T-helper 2 cell treated with Interferon-gamma antibody and Interleukin-4, amounts not matched to agents 5 μg/mL and 100 μg/mL, for 36 hours (primary cell): ENCODE data around the gene GUCA2A.

Source experiments
- DNase-seq: peaks from one replicate; pipeline ENCODE4 v3.0.0; 2021; ENCODE audit warnings: low spot score
- H3K27ac Mint-ChIP-seq: one replicate; pipeline ENCODE4 v1.8.0; 2021; ENCODE audit warnings: mild to moderate bottlenecking, mixed read lengths
- H3K27me3 Mint-ChIP-seq: one replicate; pipeline ENCODE4 v1.8.0; 2021; ENCODE audit warnings: low read depth, mixed read lengths
- H3K36me3 Mint-ChIP-seq: one replicate; pipeline ENCODE4 v1.8.0; 2021; ENCODE audit warnings: low read depth, mixed read lengths
- H3K4me1 Mint-ChIP-seq: one replicate; pipeline ENCODE4 v1.8.0; 2021; ENCODE audit warnings: low read depth, mixed read lengths
- H3K4me3 Mint-ChIP-seq: one replicate; pipeline ENCODE4 v1.8.0; 2022; ENCODE audit warnings: mild to moderate bottlenecking, moderate library complexity, mixed read lengths
- H3K9me3 Mint-ChIP-seq: one replicate; pipeline ENCODE4 v1.8.0; 2021; ENCODE audit warnings: mixed read lengths

The GUCA2A gene

DNA sequence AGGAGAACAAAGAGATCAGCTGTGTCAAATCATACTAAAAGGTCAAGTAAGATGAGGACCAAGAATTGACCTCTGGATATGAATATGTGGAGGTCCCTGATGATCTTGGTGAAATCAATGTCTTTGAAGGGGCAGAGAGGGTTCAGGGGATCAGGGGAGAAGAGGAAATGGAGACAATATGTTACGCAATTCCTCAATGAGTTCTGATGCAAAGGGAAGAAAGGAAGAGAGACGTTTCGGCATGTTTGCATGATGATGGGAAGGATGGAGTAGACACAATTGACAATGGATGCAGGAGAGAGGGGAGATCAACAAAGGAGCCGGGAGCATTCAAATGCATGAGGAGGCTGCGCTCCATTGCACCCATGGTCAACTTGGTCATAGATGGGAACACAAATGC is 47.3 kb downstream of the GUCA2A start:
- no peak for DNase-seq
- H3K4me1 Mint-ChIP-seq, result no peaks in the 10 kb centered on the region
- H3K36me3 Mint-ChIP-seq, result no peaks in the 10 kb centered on the region
- H3K27ac Mint-ChIP-seq, result no peak overlapping the region
- no peaks in the 10 kb centered on the region for H3K9me3 Mint-ChIP-seq
- H3K4me3 Mint-ChIP-seq, result no peak overlapping the region
- peaks cover 9% of the 10 kb centered on the region for H3K27me3 Mint-ChIP-seq

DNA sequence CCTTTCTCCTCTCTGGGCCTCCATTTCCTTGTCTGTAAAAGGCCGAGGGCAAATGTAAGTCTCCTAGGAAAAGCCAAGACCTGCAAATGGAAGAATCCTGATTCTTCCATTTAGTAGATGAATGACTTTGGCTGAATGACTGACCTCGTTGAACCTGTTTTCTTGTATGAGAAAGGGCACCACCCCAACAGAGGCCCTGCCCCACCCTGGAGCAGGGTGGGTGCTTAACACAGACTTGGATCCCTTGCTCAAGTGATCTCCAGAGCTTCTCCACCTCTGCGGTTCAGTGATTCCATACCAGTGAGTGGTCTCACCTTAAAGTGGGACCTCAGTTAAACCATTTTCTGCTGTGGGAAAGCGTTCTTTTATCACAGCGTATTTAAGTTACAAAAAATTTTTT is 50.3 kb downstream of the GUCA2A start:
- no peak for DNase-seq
- H3K27me3 Mint-ChIP-seq, result peaks cover 9% of the 10 kb centered on the region
- no peaks in the 10 kb centered on the region for H3K9me3 Mint-ChIP-seq
- no peak overlapping the region for H3K4me3 Mint-ChIP-seq
- H3K4me1 Mint-ChIP-seq, result no peaks in the 10 kb centered on the region
- no peak overlapping the region for H3K27ac Mint-ChIP-seq
- no peaks in the 10 kb centered on the region for H3K36me3 Mint-ChIP-seq
